Common myeloid progenitor, CD34-positive (primary cell): Measurements from ENCODE around the gene DISC1.

Source experiments
- CTCF ChIA-PET: fragments of 350-600 bp; sonication (Branson Sonifier 250); formaldehyde crosslinking; loops from one replicate; lab custom pipeline; 2021; ENCODE audit warnings: antibody characterized with exemption; lab: Charles Lee
- POLR2A ChIA-PET: fragments of 350-600 bp; sonication (Branson Sonifier 250); formaldehyde crosslinking; loops from one replicate; lab custom pipeline; 2021; ENCODE audit warnings: antibody characterized with exemption; lab: Charles Lee
- DNase-seq, 3 donors: peaks; one replicate each; pipeline versions ENCODE4 v3.0.0 to v3.0.0-alpha.2; 2013
- H3K27ac ChIP-seq, 2 experiments: 1 replicate in 1 of 2; 2 replicates in 1 of 2; pipeline ENCODE4 v1.7.0; 2013; ENCODE audit warnings: inconsistent platforms in 2 of 2, low read length in 2 of 2, mild to moderate bottlenecking in 2 of 2, low read depth in 1 of 2, moderate library complexity in 1 of 2; ENCODE audit not compliant: severe bottlenecking in 2 of 2, insufficient read depth in 1 of 2, poor library complexity in 1 of 2
- H3K27me3 ChIP-seq, 5 experiments: replicated peaks in 2 of 5; 1 replicate in 3 of 5; 2 replicates in 2 of 5; pipeline versions ENCODE4 v1.6.1 to v1.7.0; 2013; ENCODE audit warnings: low read length in 4 of 5, mild to moderate bottlenecking in 2 of 5, moderate library complexity in 2 of 5, inconsistent platforms in 1 of 5; ENCODE audit not compliant: insufficient read depth in 5 of 5, control insufficient read depth in 4 of 5
- H3K36me3 ChIP-seq, 4 experiments: 1 replicate in 2 of 4; 2 replicates in 2 of 4; pipeline versions ENCODE4 v1.6.1 to v1.7.0; 2013; ENCODE audit warnings: low read length in 3 of 4, control low read depth in 1 of 4, mild to moderate bottlenecking in 1 of 4; ENCODE audit not compliant: control insufficient read depth in 4 of 4, insufficient read depth in 4 of 4
- H3K4me1 ChIP-seq, 4 experiments: 1 replicate in 3 of 4; 2 replicates in 1 of 4; pipeline versions ENCODE4 v1.6.1 to v1.7.1; 2013; ENCODE audit warnings: low read length in 3 of 4, mild to moderate bottlenecking in 3 of 4, control low read depth in 1 of 4, inconsistent platforms in 1 of 4, moderate library complexity in 1 of 4; ENCODE audit not compliant: control insufficient read depth in 4 of 4, insufficient read depth in 4 of 4; ENCODE audit errors: control extremely low read depth in 1 of 4
- H3K4me3 ChIP-seq, 7 experiments: 1 replicate in 4 of 7; 2 replicates in 3 of 7; pipeline versions ENCODE4 v1.5.1 to v1.7.0; 2013; ENCODE audit warnings: mild to moderate bottlenecking in 7 of 7, low read length in 6 of 7, moderate library complexity in 6 of 7, inconsistent platforms in 2 of 7, low read depth in 2 of 7, control low read depth in 1 of 7; ENCODE audit not compliant: insufficient read depth in 4 of 7, control insufficient read depth in 1 of 7; ENCODE audit errors: extremely low read depth in 1 of 7
- H3K9me3 ChIP-seq, 5 experiments: 1 replicate in 4 of 5; 2 replicates in 1 of 5; pipeline versions ENCODE4 v1.6.1 to v1.7.1; 2013; ENCODE audit warnings: low read length in 4 of 5, mild to moderate bottlenecking in 2 of 5, inconsistent platforms in 1 of 5, low read depth in 1 of 5, moderate library complexity in 1 of 5; ENCODE audit not compliant: control insufficient read depth in 4 of 5, insufficient read depth in 2 of 5; ENCODE audit errors: control extremely low read depth in 1 of 5
- WGBS: methylation state at CpG from one replicate; pipeline ENCODE4 v1.1.5; 2013; ENCODE audit not compliant: insufficient coverage; 5-methylcytosine and 5-hydroxymethylcytosine counted together

DISC1 gene

GRCh38 chr1:232029315-232029714 lies 402.7 kb downstream of the DISC1 start:
- Histone ChIP-seq H3K4me1 (no peaks in the 10 kb centered on the region), H3K27me3 (no peaks in the 10 kb centered on the region), H3K4me3 (no peak overlapping the region), H3K9me3 (no peaks in the 10 kb centered on the region), H3K36me3 (peaks cover 6 to 16% (median 10%) of the 10 kb centered on the region in 4 experiments), H3K27ac (no peak overlapping the region)
- ChIA-PET POLR2A (no interaction called here), CTCF (no interaction called here)
- 100% methylated on average over 4 of the region's 4 CpGs for WGBS
- DNase-seq, result no peak

GRCh38 chr1:232031156-232031555 lies 404.6 kb downstream of the DISC1 start:
- no peaks in the 10 kb centered on the region for H3K4me1 ChIP-seq
- POLR2A ChIA-PET, result no interaction called here
- H3K27me3 ChIP-seq, result no peaks in the 10 kb centered on the region
- no peak overlapping the region for H3K4me3 ChIP-seq
- peaks cover 6 to 16% (median 10%) of the 10 kb centered on the region in 4 experiments for H3K36me3 ChIP-seq
- DNase-seq, result no peak
- H3K9me3 ChIP-seq, result peaks cover 0 to 1% (median 0%) of the 10 kb centered on the region in 5 experiments
- CTCF ChIA-PET, result no interaction called here
- H3K27ac ChIP-seq, result no peak overlapping the region

GRCh38 chr1:232033285-232033684 lies 406.7 kb downstream of the DISC1 start:
- Histone ChIP-seq H3K4me3 (no peak overlapping the region), H3K9me3 (peaks cover 0 to 1% (median 0%) of the 10 kb centered on the region in 5 experiments), H3K36me3 (peaks cover 3 to 12% (median 8%) of the 10 kb centered on the region in 4 experiments), H3K27ac (no peak overlapping the region), H3K4me1 (no peaks in the 10 kb centered on the region), H3K27me3 (no peaks in the 10 kb centered on the region)
- CTCF ChIA-PET, result no interaction called here
- POLR2A ChIA-PET, result no interaction called here
- WGBS, result 100% methylated on average over 3 of the region's 4 CpGs
- DNase-seq, result no peak

- no CpG with 5 or more reads among the region's 1 CpG for whole genome bisulfite sequencing
- POLR2A ChIA-PET, result no interaction called here
- H3K27me3 ChIP-seq, result no peaks in the 10 kb centered on the region
- DNase-seq, result no peak
- H3K27ac ChIP-seq, result no peak overlapping the region
- no peaks in the 10 kb centered on the region for H3K4me1 ChIP-seq
- peaks cover 3 to 11% (median 7%) of the 10 kb centered on the region in 4 experiments for H3K36me3 ChIP-seq
- no peak overlapping the region for H3K4me3 ChIP-seq
- CTCF ChIA-PET, result no interaction called here
- H3K9me3 ChIP-seq, result peaks cover 0 to 1% (median 0%) of the 10 kb centered on the region in 5 experiments
These were observed 408.0 kb downstream of the DISC1 start for GRCh38 chr1:232034556-232034955.

- POLR2A ChIA-PET, result no interaction called here
- peaks cover 3 to 10% (median 5%) of the 10 kb centered on the region in 4 experiments for H3K36me3 ChIP-seq
- H3K27me3 ChIP-seq, result no peaks in the 10 kb centered on the region
- no peak overlapping the region for H3K27ac ChIP-seq
- peaks cover 0 to 1% (median 0%) of the 10 kb centered on the region in 5 experiments for H3K9me3 ChIP-seq
- no peaks in the 10 kb centered on the region for H3K4me1 ChIP-seq
- over 99% methylated on average over 10 of the region's 15 CpGs for WGBS
- DNase-seq, result no peak
- H3K4me3 ChIP-seq, result no peak overlapping the region
- CTCF ChIA-PET, result no interaction called here
These were observed 409.8 kb downstream of the DISC1 start for GRCh38 chr1:232036181-232036933.

GRCh38 chr1:232037774-232038388 lies 411.3 kb downstream of the DISC1 start:
- Histone ChIP-seq H3K27ac (no peak overlapping the region), H3K27me3 (no peaks in the 10 kb centered on the region), H3K4me1 (no peaks in the 10 kb centered on the region), H3K4me3 (no peak overlapping the region), H3K9me3 (peaks cover 0 to 1% (median 0%) of the 10 kb centered on the region in 5 experiments), H3K36me3 (peaks cover 3 to 8% (median 5%) of the 10 kb centered on the region in 4 experiments)
- CTCF ChIA-PET, result no interaction called here
- POLR2A ChIA-PET, result no interaction called here
- 100% methylated on average over 1 of the region's 1 CpG for WGBS
- DNase-seq, result no peak
